Heart left ventricle (tissue), 16 donors: Measurements from ENCODE around the gene TMEM101. TPM values are rescaled to one million over a fixed set of nuclear protein-coding genes. Genes with fewer than 3 reads are reported as not detected.

ENCODE experiments used
- ATAC-seq, 4 donors: fragments of 200-7000 bp; cut with Tn5 transposase; one replicate each; pipeline ENCODE4 v1.9.1; 2020 to 2022; ENCODE audit warnings: moderate library complexity in 4 of 4, mild to moderate bottlenecking in 3 of 4, moderate number of reproducible peaks in 1 of 4
- DNase-seq, 5 donors: peaks; one replicate each; pipeline ENCODE4 v3.0.0-alpha.2; 2020
- H3K27ac ChIP-seq, 12 donors: fragments of 200-600 bp; sonication (generic) in 4 of 12; one replicate each; pipeline versions ENCODE4 v1.5.0 to v1.8.0; 2016 to 2022; ENCODE audit warnings: mild to moderate bottlenecking in 2 of 12
- H3K27me3 ChIP-seq, 9 donors: fragments of 200-600 bp; sonication (generic) in 2 of 9; one replicate each; pipeline versions ENCODE4 v1.5.1 to v1.8.0; 2016 to 2022; ENCODE audit warnings: mild to moderate bottlenecking in 3 of 9
- H3K36me3 ChIP-seq, 9 donors: fragments of 200-600 bp; sonication (generic) in 2 of 9; one replicate each; pipeline versions ENCODE4 v1.5.0 to v1.8.0; 2018 to 2022; ENCODE audit warnings: mild to moderate bottlenecking in 2 of 9
- H3K4me1 ChIP-seq, 12 donors: fragments of 200-600 bp; sonication (generic) in 4 of 12; one replicate each; pipeline versions ENCODE4 v1.5.0 to v1.8.0; 2016 to 2022; ENCODE audit warnings: mild to moderate bottlenecking in 3 of 12
- H3K4me3 ChIP-seq, 12 donors: fragments of 200-600 bp; sonication (generic) in 4 of 12; one replicate each; pipeline versions ENCODE4 v1.5.0 to v1.8.0; 2017 to 2022; ENCODE audit warnings: mild to moderate bottlenecking in 9 of 12, moderate library complexity in 4 of 12
- H3K9me3 ChIP-seq, 12 donors: fragments of 200-600 bp; sonication (generic) in 4 of 12; one replicate each; pipeline versions ENCODE4 v1.5.0 to v1.8.0; 2016 to 2022; ENCODE audit warnings: mild to moderate bottlenecking in 1 of 12
- POLR2A ChIP-seq, 2 donors: fragments of 450-650 bp; IDR thresholded peaks; one replicate each; pipeline ENCODE4 v1.6.1; 2017; ENCODE audit warnings: antibody characterized with exemption in 2 of 2, mild to moderate bottlenecking in 2 of 2, moderate library complexity in 2 of 2
- WGBS, 4 donors: extraction: QIAGEN DNeasy Blood & Tissue Kit in 2 of 4; methylation state at CpG; one replicate each; pipeline versions ENCODE4 v1.1.5 to v1.1.7; 2013 to 2018; 5-methylcytosine and 5-hydroxymethylcytosine counted together
- intact Hi-C, 10 donors: fragments of 100-400 bp; cut with DNase I; formaldehyde crosslinking; loops; one replicate each; pipeline versions ENCODE4 v1.11.1 to v1.14.2; 2022
- polyA plus RNA-seq, 2 donors: library from polyadenylated mRNA; stranded (reverse); fragments of 200-250 nt; gene quantifications; one replicate each; pipeline ENCODE4 v1.2.3, GENCODE V29; 2013
- total RNA-seq, 9 donors: library from RNA; depleted of rRNA in 2 of 9; stranded (reverse); fragments of >200 nt in 2 of 9; fragmentation: NEBNext Ultra II Directional in 3 of 9; extraction: Animal tissue kit (Norgen Biotek cat#: 25700) in 3 of 9; gene quantifications; one replicate each; pipeline versions ENCODE4 v1.1.0 to v1.2.4, GENCODE V29; 2016 to 2023
- TF ChIP-seq, protein P1 (sequence below), 12 donors: fragments of 200-600 bp; sonication (generic) in 4 of 12; IDR thresholded peaks; one replicate each; pipeline versions ENCODE4 v1.5.0 to v1.8.0; 2018 to 2022; ENCODE audit warnings: antibody characterized with exemption in 12 of 12, mild to moderate bottlenecking in 5 of 12
- donor health status: ischemic (EF 13 %, LVEDD 7.1; RV severe dilation, severe dysfunction).
- donor health status: healthy with polysubstance abuse.
- donor health status: DM: no; HTN: yes; CAD: no.
- donor health status: DM: no; HTN: no; CAD: no.
- donor health status: ischemic (EF 25% LVEDD 6.9; RV normal size, moderate dysfunction).
- donor health status: ischemic (EF 25% LVEDD 5.7; RV mildly dilated, moderate dysfunction).
- donor health status: healthy.
- donor health status: DM: yes; HTN: yes; CAD: no.
- donor health status: ischemic (EF 35%, LVEDD 5.7; RV mildly dilated, moderate dysfunction).
- donor health status: nonischemic (EF 11% LVEDD 7.7; RV severe dilation, severe dysfunction).
- donor health status: DM: yes; HTN: yes; CAD: no.
- donor health status: PGD.
- donor health status: ischemic (EF 29% LVEDD 5.4; RV normal size, mild dysfunction).
- donor health status: nonischemic (EF 23%, LVEDD 6.1; RV moderate dilation, normal function).

TMEM101 gene
- total and polyA plus RNA-seq, 11 donors: 13.4 to 31.1 (median 19.3) TPM

DNA sequence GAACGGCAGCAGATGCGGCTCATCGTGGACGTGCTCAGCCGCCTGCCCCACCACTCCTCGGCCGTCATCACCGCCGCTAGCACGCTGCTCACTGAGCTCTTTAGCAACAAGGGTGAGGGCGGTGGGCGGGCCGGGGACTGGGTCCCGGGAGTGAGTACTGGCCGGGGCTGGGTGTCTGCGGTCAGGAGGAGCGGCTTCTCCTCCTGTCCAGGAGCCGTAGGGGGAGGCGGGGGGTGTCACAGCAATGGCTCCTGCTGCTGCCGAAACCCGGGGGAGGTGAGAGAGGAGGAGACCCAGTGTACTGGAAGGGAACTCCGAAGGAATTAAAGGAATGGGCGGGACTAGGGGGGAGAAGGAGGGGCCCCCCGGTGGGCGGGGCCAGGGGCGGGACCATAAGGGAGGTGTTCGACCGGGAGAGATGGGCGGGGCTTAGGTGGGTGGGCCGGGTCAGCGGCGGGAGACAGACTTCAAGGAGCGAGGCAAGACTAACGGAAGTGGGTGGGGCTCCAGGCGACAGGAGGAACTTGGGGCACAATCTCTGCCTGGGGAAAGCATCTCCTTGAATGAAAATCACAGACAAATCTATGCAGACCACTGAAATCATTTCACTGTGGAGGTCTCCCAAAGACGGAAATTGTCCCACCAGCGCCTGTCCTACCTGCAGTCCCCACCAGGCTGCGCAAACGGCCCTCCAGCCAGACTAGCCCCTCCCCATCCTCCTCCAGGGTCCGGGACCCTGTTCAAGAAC, 8.0 kb downstream of the TMEM101 start:
- H3K27ac ChIP-seq: peak overlapping the region in 7 of 12 donors; percentile 6 to 66 (median 42)
- 0 to 1% (median 1%) methylated on average over 25 to 40 of the region's 40 CpGs for WGBS, 4 donors
- H3K27me3 ChIP-seq: peaks cover 13 to 30% (median 22%) of the 10 kb centered on the region in 9 donors
- DNase-seq (peak; percentile 96 to 99 (median 98)), ATAC-seq (peak; percentile 87 to 94 (median 92))
- peak overlapping the region; percentile 44 to 79 (median 67) for H3K4me3 ChIP-seq
- H3K36me3 ChIP-seq: peaks cover 0 to 12% (median 5%) of the 10 kb centered on the region in 9 donors
- intact Hi-C loops: loop anchor here in 5 of 10 donors (2.0 to 10.0 kb wide), 4 partner anchors 36 to 162 kb away; no protein-coding TSS in a partner anchor
- TF ChIP-seq POLR2A (IDR thresholded peaks at IDR 0.05): peak in 1 of 2 donors; percentile 30
- TF ChIP-seq, protein P1, sequence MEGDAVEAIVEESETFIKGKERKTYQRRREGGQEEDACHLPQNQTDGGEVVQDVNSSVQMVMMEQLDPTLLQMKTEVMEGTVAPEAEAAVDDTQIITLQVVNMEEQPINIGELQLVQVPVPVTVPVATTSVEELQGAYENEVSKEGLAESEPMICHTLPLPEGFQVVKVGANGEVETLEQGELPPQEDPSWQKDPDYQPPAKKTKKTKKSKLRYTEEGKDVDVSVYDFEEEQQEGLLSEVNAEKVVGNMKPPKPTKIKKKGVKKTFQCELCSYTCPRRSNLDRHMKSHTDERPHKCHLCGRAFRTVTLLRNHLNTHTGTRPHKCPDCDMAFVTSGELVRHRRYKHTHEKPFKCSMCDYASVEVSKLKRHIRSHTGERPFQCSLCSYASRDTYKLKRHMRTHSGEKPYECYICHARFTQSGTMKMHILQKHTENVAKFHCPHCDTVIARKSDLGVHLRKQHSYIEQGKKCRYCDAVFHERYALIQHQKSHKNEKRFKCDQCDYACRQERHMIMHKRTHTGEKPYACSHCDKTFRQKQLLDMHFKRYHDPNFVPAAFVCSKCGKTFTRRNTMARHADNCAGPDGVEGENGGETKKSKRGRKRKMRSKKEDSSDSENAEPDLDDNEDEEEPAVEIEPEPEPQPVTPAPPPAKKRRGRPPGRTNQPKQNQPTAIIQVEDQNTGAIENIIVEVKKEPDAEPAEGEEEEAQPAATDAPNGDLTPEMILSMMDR (IDR thresholded peaks at IDR 0.05): peak in 11 of 12 donors; percentile 36 to 65 (median 55)
- H3K9me3 ChIP-seq: no peaks in the 10 kb centered on the region
- H3K4me1 ChIP-seq: peaks cover 8 to 52% (median 33%) of the 10 kb centered on the region in 12 donors

DNA sequence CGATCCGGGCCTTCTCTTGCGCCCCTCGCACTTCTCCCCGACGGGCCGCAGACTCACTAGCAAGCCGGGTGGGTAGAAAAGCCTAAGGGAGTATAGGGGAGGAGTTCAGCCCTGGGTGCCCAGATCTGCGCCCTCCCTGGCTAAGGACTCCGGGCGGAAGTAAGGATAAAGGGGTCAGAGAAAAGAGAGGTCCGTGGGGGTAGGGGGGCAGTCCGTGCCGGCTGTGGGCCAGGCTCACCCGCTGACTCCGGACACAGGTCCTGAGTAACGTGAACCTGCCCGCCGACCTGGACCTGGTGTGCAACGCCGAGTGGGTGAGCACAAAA, 8.5 kb downstream of the TMEM101 start:
- Histone ChIP-seq H3K4me1 (peaks cover 7 to 47% (median 33%) of the 10 kb centered on the region in 12 donors), H3K27me3 (peaks cover 13 to 30% (median 22%) of the 10 kb centered on the region in 9 donors), H3K27ac (peak overlapping the region in 2 of 12 donors; percentile 33 to 38), H3K9me3 (no peaks in the 10 kb centered on the region), H3K4me3 (peak overlapping the region; percentile 44 to 79 (median 67)), H3K36me3 (peaks cover 0 to 12% (median 3%) of the 10 kb centered on the region in 9 donors)
- DNase-seq (peak in 1 of 5 donors; percentile 17), ATAC-seq (peak in 2 of 4 donors; percentile 1 to 4)
- WGBS, 4 donors: 3 to 6% (median 4%) methylated on average over 14 to 21 of the region's 21 CpGs
- intact Hi-C loops: loop anchor here in 5 of 10 donors (2.0 to 10.0 kb wide), 4 partner anchors 36 to 163 kb away; no protein-coding TSS in a partner anchor
- TF ChIP-seq POLR2A (IDR thresholded peaks at IDR 0.05): no peak
- TF ChIP-seq, protein P1 (IDR thresholded peaks at IDR 0.05): no peak

DNA sequence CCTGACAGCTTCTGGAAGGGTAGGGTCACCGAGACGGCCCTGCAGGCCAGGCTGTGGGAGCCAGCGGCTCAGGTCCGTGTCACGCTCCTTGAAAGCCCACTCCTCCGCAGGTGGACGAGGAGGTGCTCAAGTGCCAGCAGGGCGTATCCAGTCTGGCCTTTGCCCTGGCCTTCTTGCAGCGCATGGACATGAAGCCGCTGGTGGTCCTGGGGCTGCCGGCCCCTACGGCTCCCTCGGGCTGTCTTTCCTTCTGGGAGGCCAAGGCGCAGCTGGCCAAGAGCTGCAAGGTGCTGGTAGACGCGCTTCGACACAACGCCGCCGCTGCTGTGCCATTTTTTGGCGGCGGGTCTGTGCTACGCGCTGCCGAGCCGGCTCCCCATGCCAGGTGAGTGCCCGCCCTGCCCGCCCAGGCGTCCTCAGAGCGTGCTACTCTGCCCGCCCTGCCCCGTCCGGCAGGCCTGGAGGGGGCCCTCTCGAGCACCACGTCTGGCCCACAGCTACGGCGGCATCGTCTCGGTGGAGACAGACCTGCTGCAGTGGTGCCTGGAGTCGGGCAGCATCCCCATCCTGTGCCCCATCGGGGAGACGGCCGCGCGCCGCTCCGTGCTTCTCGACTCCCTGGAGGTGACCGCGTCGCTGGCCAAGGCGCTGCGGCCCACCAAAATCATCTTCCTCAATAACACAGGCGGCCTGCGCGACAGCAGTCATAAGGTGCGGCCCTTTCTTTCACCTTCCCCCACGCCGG, 9.1 kb downstream of the TMEM101 start:
- ATAC-seq (peak in 3 of 4 donors; percentile 4 to 10 (median 7)), DNase-seq (peak in 2 of 5 donors; percentile 16 to 72)
- H3K4me1 ChIP-seq: peaks cover 6 to 42% (median 33%) of the 10 kb centered on the region in 12 donors
- TF ChIP-seq POLR2A (IDR thresholded peaks at IDR 0.05): no peak
- TF ChIP-seq, protein P1 (IDR thresholded peaks at IDR 0.05): peak in 4 of 12 donors; percentile 8 to 32 (median 16)
- 1 to 9% (median 5%) methylated on average over 28 to 59 of the region's 59 CpGs for WGBS, 4 donors
- no peaks in the 10 kb centered on the region for H3K9me3 ChIP-seq
- H3K4me3 ChIP-seq: peak overlapping the region; percentile 44 to 79 (median 67)
- H3K27ac ChIP-seq: peak overlapping the region in 1 of 12 donors; percentile 38
- H3K36me3 ChIP-seq: peaks cover 0 to 12% (median 0%) of the 10 kb centered on the region in 9 donors
- peaks cover 13 to 30% (median 22%) of the 10 kb centered on the region in 9 donors for H3K27me3 ChIP-seq
- intact Hi-C loops: loop anchor here in 5 of 10 donors (2.0 to 10.0 kb wide), 4 partner anchors 37 to 163 kb away; no protein-coding TSS in a partner anchor
